ENCODE results near the gene MRPL53.
"Not testable (repeated sequence)": the region's sequence is repeated elsewhere in the genome, so short reads cannot be mapped to it uniquely, and the experiment has no call there.

Gene MRPL53

GRCh38 chr2:74447230-74447999, 25.1 kb downstream of the MRPL53 start:
- no peak for DNase-seq

GRCh38 chr2:74444498-74445318, 27.8 kb downstream of the MRPL53 start:
- no peak for DNase-seq

- not testable (repeated sequence) for DNase-seq
Measured at GRCh38 chr2:74442483-74443297, 29.8 kb downstream of the MRPL53 start.

GRCh38 chr2:74441690-74442482, 30.6 kb downstream of the MRPL53 start, which contains the start of gene RTKN:
TSS of gene RTKN (minus strand) at chr2:74441937. CDS start at chr2:74441816, 121 bp downstream.
- no peak for DNase-seq

GRCh38 chr2:74441170-74441689, 31.2 kb downstream of the MRPL53 start:
- DNase-seq, result no peak

GRCh38 chr2:74440378-74441169, 31.9 kb downstream of the MRPL53 start:
- DNase-seq, result peak; percentile 34

GRCh38 chr2:74439803-74440377, 32.6 kb downstream of the MRPL53 start:
- no peak for DNase-seq

- DNase-seq, result no peak
Measured at GRCh38 chr2:74439373-74439772, 33.1 kb downstream of the MRPL53 start.

- no peak for DNase-seq
Measured at GRCh38 chr2:74438248-74438647, 34.2 kb downstream of the MRPL53 start.

GRCh38 chr2:74436848-74437695, 35.4 kb downstream of the MRPL53 start:
- no peak for DNase-seq

GRCh38 chr2:74436111-74436805, 36.2 kb downstream of the MRPL53 start:
- no peak for DNase-seq

GRCh38 chr2:74430502-74430901, 42.0 kb downstream of the MRPL53 start:
- DNase-seq, result no peak

GRCh38 chr2:74429487-74430451, 42.7 kb downstream of the MRPL53 start:
- no peak for DNase-seq

GRCh38 chr2:74428675-74429074, 43.8 kb downstream of the MRPL53 start:
- DNase-seq, result no peak

- DNase-seq, result no peak
Measured at GRCh38 chr2:74427551-74427950, 44.9 kb downstream of the MRPL53 start.

GRCh38 chr2:74426181-74426758, 46.2 kb downstream of the MRPL53 start:
- no peak for DNase-seq

GRCh38 chr2:74425523-74425922, 47.0 kb downstream of the MRPL53 start:
- DNase-seq, result no peak

GRCh38 chr2:74424995-74425406, 47.5 kb downstream of the MRPL53 start:
- DNase-seq, result no peak

Data from NCI-H748 treated with DMSO at 0.1 percent for 48 hours (cell line).